GM21786 (cell line): ENCODE results near the gene ATM.
A peak's percentile ranks its signal among the peaks of the same experiment; 100 is the strongest.

Experiments used
- ATAC-seq: cut with Tn5 transposase; IDR thresholded peaks from one replicate; pipeline ENCODE4 v1.9.1; 2021; ENCODE audit not compliant: unreplicated experiment

Gene ATM, protein sequence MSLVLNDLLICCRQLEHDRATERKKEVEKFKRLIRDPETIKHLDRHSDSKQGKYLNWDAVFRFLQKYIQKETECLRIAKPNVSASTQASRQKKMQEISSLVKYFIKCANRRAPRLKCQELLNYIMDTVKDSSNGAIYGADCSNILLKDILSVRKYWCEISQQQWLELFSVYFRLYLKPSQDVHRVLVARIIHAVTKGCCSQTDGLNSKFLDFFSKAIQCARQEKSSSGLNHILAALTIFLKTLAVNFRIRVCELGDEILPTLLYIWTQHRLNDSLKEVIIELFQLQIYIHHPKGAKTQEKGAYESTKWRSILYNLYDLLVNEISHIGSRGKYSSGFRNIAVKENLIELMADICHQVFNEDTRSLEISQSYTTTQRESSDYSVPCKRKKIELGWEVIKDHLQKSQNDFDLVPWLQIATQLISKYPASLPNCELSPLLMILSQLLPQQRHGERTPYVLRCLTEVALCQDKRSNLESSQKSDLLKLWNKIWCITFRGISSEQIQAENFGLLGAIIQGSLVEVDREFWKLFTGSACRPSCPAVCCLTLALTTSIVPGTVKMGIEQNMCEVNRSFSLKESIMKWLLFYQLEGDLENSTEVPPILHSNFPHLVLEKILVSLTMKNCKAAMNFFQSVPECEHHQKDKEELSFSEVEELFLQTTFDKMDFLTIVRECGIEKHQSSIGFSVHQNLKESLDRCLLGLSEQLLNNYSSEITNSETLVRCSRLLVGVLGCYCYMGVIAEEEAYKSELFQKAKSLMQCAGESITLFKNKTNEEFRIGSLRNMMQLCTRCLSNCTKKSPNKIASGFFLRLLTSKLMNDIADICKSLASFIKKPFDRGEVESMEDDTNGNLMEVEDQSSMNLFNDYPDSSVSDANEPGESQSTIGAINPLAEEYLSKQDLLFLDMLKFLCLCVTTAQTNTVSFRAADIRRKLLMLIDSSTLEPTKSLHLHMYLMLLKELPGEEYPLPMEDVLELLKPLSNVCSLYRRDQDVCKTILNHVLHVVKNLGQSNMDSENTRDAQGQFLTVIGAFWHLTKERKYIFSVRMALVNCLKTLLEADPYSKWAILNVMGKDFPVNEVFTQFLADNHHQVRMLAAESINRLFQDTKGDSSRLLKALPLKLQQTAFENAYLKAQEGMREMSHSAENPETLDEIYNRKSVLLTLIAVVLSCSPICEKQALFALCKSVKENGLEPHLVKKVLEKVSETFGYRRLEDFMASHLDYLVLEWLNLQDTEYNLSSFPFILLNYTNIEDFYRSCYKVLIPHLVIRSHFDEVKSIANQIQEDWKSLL (N-terminal part only)

DNA sequence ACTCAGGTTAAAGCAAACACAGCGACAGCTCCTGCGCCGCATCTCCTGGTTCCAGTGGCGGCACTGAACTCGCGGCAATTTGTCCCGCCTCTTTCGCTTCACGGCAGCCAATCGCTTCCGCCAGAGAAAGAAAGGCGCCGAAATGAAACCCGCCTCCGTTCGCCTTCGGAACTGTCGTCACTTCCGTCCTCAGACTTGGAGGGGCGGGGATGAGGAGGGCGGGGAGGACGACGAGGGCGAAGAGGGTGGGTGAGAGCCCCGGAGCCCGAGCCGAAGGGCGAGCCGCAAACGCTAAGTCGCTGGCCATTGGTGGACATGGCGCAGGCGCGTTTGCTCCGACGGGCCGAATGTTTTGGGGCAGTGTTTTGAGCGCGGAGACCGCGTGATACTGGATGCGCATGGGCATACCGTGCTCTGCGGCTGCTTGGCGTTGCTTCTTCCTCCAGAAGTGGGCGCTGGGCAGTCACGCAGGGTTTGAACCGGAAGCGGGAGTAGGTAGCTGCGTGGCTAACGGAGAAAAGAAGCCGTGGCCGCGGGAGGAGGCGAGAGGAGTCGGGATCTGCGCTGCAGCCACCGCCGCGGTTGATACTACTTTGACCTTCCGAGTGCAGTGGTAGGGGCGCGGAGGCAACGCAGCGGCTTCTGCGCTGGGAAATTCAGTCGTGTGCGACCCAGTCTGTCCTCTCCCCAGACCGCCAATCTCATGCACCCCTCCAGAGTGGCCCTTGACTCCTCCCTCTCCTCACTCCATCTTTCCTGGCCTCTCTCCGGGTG is at the start of gene ATM, which contains the start of gene NPAT:
Gene ATM (plus strand): TSS at position 494 of the 774 bp plus-strand sequence. CDS start 4,558 bp downstream, outside the sequence.
Gene NPAT (minus strand): TSS at position 65 of the 774 bp plus-strand sequence. CDS start 102 bp downstream, outside the sequence.
- ATAC-seq, result peak; percentile 78

DNA sequence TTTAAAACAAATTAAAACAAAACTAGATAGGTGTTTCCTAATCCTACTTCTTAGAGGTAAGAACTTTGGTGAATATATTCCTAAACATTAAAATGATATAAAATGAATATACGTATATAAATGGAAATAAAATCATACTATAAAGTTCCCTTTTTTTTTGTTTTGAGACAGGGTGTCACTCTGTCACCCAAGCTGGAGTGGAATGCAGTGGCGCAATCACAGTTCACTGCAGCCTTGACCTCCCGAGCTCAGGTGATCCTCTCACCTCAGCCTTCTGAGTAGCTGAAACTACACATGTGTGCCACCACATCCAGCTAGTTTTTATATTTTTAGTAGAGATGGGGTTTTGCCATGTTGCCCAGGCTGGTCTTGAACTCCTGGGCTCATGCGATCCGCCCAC is 45.3 kb upstream of the ATM start:
- no peak for ATAC-seq

DNA sequence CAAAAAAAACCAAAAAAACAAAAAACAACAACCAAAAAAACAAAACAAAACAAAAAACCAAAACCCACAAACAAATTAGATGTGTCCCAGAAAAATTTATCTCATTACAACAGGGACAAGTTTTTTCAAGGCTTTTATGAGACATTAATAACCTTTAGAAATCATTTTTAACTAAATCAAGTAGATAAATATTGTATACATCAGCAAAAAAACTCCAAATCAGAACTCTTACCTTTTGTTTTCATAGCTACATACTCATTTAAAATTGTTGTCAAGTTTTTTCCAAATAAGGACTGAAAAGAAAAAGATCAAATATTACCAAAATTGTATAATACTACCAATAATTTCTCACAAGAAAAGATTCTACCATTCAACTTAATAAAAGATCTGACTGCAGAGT is 29.1 kb upstream of the ATM start:
- ATAC-seq, result no peak

DNA sequence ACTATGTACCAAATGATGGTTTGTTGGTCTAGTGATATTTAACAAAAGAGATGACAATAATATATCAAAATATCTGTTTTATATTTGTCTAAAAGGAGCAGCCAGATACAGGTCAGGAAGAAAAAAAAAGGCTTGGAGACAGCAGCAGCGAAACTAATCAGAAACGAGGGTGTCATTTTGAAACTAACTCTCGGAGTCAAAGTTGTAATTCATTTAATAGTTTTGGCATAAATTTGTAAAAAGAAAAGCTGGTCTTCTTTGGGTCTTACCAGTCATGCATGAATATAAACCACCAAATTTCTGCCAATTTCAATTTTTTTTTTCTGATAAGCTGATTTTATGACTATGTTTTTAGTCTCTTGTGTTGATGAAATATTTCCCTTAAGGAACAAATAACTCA is 26.0 kb upstream of the ATM start:
- ATAC-seq, result no peak

DNA sequence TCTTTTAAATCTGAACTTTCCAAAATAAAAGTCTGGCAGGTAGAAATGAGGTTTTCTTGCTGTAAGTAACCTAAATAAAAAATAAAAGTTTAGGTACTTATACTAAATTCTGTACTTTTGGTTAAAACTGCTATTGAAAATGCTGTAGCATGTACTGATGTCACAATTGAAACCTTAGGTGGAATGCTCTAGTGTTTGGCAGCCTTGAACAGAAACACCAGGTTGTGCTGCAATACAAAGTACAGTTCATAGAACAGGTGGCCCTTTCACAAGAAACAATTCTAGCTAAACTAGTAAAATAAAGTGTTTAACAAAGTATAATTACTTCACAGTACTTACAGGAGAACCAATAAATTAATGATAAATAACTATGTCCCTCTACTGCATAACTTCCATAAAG is 25.5 kb upstream of the ATM start:
- peak; percentile 43 for ATAC-seq

DNA sequence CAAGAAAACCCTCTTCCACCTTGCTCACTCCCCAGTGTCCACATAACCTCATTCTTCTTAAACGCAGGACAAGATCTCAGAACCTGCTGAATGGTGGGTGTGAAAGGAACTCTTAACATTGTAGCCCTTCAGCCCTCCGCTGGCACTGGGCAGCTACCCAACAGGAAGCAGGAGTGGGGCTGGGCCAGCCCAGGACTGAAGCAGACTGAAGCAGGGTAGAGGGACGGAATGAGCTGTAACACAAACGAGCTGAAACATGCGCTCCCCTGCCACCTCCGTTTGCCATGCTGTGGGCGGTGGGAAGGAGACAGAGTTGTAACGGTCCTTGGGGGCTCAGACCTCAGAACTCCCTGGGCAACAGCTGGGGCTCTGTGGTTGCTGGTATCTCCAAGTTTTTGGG is 24.0 kb upstream of the ATM start:
- no peak for ATAC-seq

- ATAC-seq, result peak; percentile 82
Measured at GRCh38 chr11:108199446-108200321, 23.2 kb upstream of the ATM start.

DNA sequence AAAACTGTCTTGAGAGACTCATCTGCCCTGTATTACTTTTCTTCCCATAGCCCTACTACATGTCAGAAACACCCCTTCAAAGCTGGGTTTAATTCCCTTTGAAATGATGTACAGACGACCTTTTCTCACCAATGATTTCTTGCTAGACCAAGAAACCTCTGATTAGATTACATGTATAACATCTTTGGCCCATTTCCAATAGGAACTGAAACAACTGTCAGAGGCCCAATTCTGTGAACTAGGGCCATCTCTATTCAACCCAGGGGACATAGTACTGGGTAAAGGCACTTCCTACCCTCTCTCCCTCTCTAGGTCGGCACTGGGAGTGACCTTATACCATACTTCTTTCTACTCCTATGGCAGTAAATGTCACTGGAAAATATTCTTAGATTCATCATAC is 19.8 kb upstream of the ATM start:
- ATAC-seq, result no peak

DNA sequence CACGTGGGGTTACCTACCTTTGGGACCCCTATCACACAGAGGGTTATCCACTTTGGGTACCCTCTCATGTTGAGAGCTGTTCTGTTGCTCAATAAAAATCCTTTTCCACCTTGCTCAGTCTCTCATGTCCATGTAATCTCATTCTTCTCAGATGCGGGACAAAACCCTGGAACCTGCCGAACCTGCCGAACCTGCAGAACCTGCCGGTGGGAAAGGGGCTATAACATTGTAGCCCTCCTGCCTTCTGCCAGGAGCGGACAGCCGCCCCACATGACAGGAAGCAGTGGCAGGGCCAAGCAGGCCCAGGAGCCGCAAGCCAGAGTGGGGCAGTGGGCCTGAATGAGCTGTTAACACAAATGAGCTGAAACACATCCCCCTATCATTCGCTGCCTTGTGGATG is 18.5 kb upstream of the ATM start:
- no peak for ATAC-seq

DNA sequence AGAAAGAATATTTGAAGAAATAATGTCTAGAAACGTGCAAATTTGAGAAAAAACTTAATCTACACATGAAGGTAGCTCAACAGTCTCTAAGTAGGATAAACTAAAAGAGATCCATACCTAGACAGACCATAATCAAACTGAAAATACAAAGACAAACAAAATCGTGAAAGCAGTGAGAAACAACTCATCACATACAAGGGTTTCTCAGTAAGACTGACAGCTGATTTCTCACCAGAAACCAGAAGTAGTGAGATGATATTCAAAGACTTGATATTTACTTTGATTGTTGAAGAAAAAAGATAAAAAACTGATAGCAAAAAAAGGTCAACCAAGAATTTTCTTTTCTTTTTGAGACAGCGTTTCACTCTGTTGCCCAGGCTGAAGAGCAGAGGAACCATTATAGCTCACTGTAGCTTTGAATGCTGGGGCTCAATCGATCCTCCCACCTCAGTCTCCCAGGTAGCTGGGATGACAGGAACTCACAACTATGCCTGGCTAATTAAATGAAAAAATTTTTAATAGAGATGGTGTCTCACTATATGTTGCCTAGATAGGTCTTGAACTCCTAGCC is 17.9 kb upstream of the ATM start:
- ATAC-seq, result no peak

- no peak for ATAC-seq
Measured at GRCh38 chr11:108206171-108206570, 16.7 kb upstream of the ATM start.

DNA sequence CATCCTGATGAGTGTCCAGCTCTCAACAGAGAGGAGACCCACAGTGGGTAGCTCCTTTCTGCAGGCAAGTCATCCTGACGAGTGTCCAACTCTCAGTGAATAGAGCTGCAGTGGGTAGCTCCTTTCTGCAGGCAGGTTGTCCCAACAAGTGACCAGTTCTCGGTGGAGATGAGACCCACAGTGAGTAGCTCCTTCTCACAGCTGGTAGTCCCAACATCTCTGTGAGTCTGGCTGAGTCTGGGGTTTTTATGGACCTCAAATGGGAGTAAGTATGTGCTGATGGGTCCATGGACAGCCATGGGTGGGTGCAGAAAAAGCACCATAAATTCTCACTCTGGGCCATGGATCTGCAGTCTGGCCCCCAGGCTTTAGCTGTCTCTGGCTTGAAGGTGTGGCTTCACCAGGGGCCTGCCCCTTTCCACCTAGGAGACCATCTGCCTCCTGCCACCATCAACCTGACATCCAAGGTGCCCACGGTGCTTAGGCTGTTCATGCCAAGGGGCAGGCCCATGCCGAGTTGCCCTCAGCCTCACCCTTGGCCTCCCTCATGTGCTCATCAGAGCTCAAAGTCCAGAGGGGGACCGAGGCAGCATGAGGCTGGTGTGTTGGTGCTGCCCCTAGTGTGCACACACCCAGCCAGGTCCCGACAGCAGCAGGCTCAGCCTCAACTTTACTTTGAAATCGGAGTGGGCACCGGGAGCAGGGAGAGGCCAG is 15.7 kb upstream of the ATM start:
- ATAC-seq, result no peak

- ATAC-seq, result no peak
Measured at GRCh38 chr11:108207683-108208060, 15.2 kb upstream of the ATM start.

GRCh38 chr11:108210441-108210840 is 12.4 kb upstream of the ATM start:
- ATAC-seq, result no peak

DNA sequence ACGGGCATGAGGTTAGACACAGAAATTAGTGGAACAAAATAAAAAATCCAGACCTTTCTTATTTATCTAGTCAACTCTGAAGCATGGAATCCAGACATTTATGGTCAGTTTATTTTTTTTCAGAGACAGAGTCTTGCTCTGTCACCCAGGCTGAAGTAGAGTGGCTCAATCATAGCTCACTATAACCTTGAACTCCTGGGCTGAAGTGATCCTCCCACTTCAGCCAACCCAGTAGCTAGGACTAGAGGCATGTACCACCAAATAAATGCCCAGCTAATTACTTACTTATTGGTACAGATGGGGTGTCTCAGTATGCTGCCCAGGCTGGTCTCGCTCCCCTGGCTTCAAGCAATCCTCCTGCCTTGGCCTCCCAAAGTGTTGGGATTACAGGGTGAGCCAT is 9.1 kb upstream of the ATM start:
- no peak for ATAC-seq

DNA sequence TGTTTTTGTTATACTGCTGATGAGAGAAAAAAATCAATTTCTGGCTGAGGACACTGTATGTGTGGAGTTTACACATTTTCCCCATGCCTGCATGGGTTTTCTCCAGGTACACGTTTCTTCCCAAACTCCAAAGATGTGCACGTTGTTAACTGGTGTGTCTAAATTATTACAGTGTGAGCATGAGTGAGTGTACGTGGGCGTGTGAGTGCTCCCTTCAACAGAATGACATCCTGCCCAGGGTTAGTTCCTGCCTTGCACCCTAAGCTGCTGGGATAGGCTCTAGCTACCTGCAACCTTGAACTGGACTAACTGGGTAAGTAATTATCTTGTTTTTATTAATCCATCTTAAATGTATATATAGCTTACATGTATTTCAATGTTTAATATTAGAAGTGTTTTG is 5.9 kb upstream of the ATM start:
- no peak for ATAC-seq

- no peak for ATAC-seq
Measured at GRCh38 chr11:108218455-108218854, 4.4 kb upstream of the ATM start.
